ENCODE results near the gene GRAMD1A. TPM values are rescaled to one million over a fixed set of nuclear protein-coding genes. Genes with fewer than 3 reads are reported as not detected.

GRAMD1A gene
- total RNA-seq, 2 experiments from 2014 or later: 221 to 229 TPM

DNA sequence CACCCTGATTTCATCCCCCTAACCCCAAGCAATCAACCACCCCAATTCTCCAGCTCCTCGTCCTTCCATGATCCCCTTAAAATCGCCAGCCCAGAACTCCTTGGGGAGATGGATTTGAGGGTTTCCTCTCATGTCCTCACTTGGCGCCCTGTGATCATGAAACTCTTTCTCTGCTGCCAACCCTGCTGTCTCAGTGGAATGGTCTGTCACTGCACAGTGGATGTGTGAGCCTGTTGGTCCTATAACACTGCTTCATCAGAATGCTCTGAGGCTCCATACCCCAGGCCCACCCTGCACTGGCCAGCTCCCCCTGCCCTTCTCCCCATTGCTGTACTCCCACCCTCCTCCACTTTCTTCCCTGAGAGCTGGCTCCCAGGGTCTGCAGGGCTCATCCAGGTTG lies 23.5 kb upstream of the GRAMD1A start:
- intact Hi-C loops (cut with DNase I, micrococcal nuclease): loop anchor here in 1 of 2 experiments (10.0 kb wide), 1 partner anchor 168 kb away; the partner anchor contains the start of gene FXYD7
- peaks cover 22% of the 10 kb centered on the region for H3K4me1 Mint-ChIP-seq (ENCODE audit: low read depth)
- ChIA-PET POLR2A (interaction anchor here (0.9 to 1.0 kb wide), 2 partner anchors 16 to 38 kb away, joined by 3 to 4 read pairs; no protein-coding TSS in a partner anchor), CTCF (no interaction called here)
- Histone ChIP-seq H3K27ac (ENCODE audit: low read depth in 1 of 2, low read length in 2 of 2) (no peak overlapping the region), H3K36me3 (ENCODE audit: insufficient read depth, low read length) (no peaks in the 10 kb centered on the region), H3K4me3 (ENCODE audit: low read length) (no peak overlapping the region), H3K4me1 (ENCODE audit: insufficient read depth, low read length) (peaks cover 21% of the 10 kb centered on the region), H3K9me3 (ENCODE audit: control insufficient read depth in 1 of 2, insufficient read depth in 1 of 2, low read length in 2 of 2) (peaks cover 0 to 11% of the 10 kb centered on the region in 2 experiments), H3K27me3 (ENCODE audit: control insufficient read depth in 1 of 2, insufficient read depth in 2 of 2, low read length in 2 of 2) (no peaks in the 10 kb centered on the region)
- H3K9me3 Mint-ChIP-seq: peaks cover 4% of the 10 kb centered on the region
- no peak overlapping the region for H3K4me3 Mint-ChIP-seq
- no peak overlapping the region for H3K27ac Mint-ChIP-seq
- H3K27me3 Mint-ChIP-seq: no peaks in the 10 kb centered on the region
- TF ChIP-seq CTCF (IDR thresholded peaks at IDR 0.05): no peak
- no peak for ATAC-seq (ENCODE audit: poor library complexity)
- DNase-seq: peak in 1 of 14 experiments; percentile 8
- peaks cover 4% of the 10 kb centered on the region for H3K36me3 Mint-ChIP-seq (ENCODE audit: low read depth)

DNA sequence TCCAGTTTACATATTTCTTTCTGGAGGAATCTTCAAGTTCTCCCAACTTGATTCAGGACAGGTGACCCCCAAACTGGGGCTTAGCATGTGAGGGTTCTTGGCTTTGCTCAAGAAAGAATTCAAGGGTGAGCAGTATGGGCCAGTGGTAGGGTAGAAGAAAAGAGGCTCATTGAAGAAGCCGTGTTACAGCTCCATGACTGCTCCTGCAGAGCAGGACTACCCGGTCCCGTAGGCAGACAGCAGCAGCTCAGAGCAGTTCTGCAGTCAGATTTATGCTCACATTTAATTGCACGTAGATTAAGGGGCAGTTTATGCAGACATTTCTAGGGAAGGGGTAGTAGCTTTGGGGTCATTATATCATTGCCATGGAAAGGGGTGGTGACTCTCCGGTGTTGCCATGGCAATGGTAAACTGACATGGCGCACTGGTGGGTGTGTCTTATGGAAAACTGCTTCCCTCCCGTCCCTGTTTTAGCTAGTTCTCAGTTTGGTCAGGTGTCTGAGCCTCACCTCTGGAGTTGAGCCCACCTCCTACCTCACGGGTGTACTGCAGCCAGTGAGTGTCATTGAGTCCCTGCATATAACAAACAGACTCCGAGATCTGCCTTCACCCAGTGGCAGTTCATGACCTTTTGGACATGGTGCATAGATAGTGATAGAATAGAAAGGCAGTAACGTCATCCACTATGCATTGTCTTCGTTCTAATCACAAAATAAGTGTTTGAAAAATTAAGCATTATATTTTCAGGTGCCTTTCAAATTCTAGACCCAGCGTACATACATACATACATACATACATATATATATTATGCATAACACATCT lies 20.1 kb upstream of the GRAMD1A start:
- DNase-seq: no peak
- no peak overlapping the region for H3K4me3 ChIP-seq (ENCODE audit: low read length)
- ChIA-PET CTCF (no interaction called here), POLR2A (interaction anchor here (1.2 kb wide), 1 partner anchor 35 kb away, joined by 3 read pairs; no protein-coding TSS in a partner anchor)
- H3K36me3 ChIP-seq (ENCODE audit: insufficient read depth, low read length): no peaks in the 10 kb centered on the region
- no peak overlapping the region for H3K27ac ChIP-seq (ENCODE audit: low read depth in 1 of 2, low read length in 2 of 2)
- peaks cover 0 to 11% of the 10 kb centered on the region in 2 experiments for H3K9me3 ChIP-seq (ENCODE audit: control insufficient read depth in 1 of 2, insufficient read depth in 1 of 2, low read length in 2 of 2)
- H3K4me1 ChIP-seq (ENCODE audit: insufficient read depth, low read length): peaks cover 6% of the 10 kb centered on the region
- H3K27ac Mint-ChIP-seq: no peak overlapping the region
- intact Hi-C loops (cut with DNase I, micrococcal nuclease): loop anchor here in 1 of 2 experiments (10.0 kb wide), 1 partner anchor 165 kb away; the partner anchor contains the start of gene FXYD7
- H3K4me3 Mint-ChIP-seq: no peak overlapping the region
- no peaks in the 10 kb centered on the region for H3K27me3 Mint-ChIP-seq
- no peak for ATAC-seq (ENCODE audit: poor library complexity)
- no peak for TF ChIP-seq CTCF (IDR thresholded peaks at IDR 0.05)
- peaks cover 7% of the 10 kb centered on the region for H3K4me1 Mint-ChIP-seq (ENCODE audit: low read depth)
- H3K36me3 Mint-ChIP-seq (ENCODE audit: low read depth): no peaks in the 10 kb centered on the region
- no peaks in the 10 kb centered on the region for H3K27me3 ChIP-seq (ENCODE audit: control insufficient read depth in 1 of 2, insufficient read depth in 2 of 2, low read length in 2 of 2)
- peaks cover 4% of the 10 kb centered on the region for H3K9me3 Mint-ChIP-seq

GRCh38 chr19:34982275-34982674 lies 17.8 kb upstream of the GRAMD1A start:
- no peak overlapping the region for H3K4me3 ChIP-seq (ENCODE audit: low read length)
- Mint-ChIP-seq H3K4me3 (no peak overlapping the region), H3K27me3 (no peaks in the 10 kb centered on the region), H3K4me1 (ENCODE audit: low read depth) (peaks cover 16% of the 10 kb centered on the region), H3K27ac (no peak overlapping the region), H3K36me3 (ENCODE audit: low read depth) (no peaks in the 10 kb centered on the region), H3K9me3 (no peaks in the 10 kb centered on the region)
- peaks cover 0 to 6% of the 10 kb centered on the region in 2 experiments for H3K9me3 ChIP-seq (ENCODE audit: control insufficient read depth in 1 of 2, insufficient read depth in 1 of 2, low read length in 2 of 2)
- no peak for DNase-seq
- POLR2A ChIA-PET: no interaction called here
- H3K27me3 ChIP-seq (ENCODE audit: control insufficient read depth in 1 of 2, insufficient read depth in 2 of 2, low read length in 2 of 2): no peaks in the 10 kb centered on the region
- CTCF ChIA-PET: no interaction called here
- no peak for TF ChIP-seq CTCF (IDR thresholded peaks at IDR 0.05)
- H3K4me1 ChIP-seq (ENCODE audit: insufficient read depth, low read length): peaks cover 11% of the 10 kb centered on the region
- no peak overlapping the region for H3K27ac ChIP-seq (ENCODE audit: low read depth in 1 of 2, low read length in 2 of 2)
- no peaks in the 10 kb centered on the region for H3K36me3 ChIP-seq (ENCODE audit: insufficient read depth, low read length)
- ATAC-seq (ENCODE audit: poor library complexity): no peak
- intact Hi-C loops (cut with DNase I, micrococcal nuclease): no loop called here

Data from CD4-positive, alpha-beta T cell (primary cell).